PC-9 (cell line): Measurements from ENCODE around the gene LRRC19.

Experiments used
- CTCF ChIP-seq: fragments of 200-600 bp; sonication (generic); conservative IDR thresholded peaks from 2 replicates; pipeline ENCODE4 v1.6.1; 2017; ENCODE audit warnings: mixed run types, antibody characterized with exemption, mild to moderate bottlenecking, moderate library complexity
- EZH2 ChIP-seq: fragments of 200-600 bp; sonication (generic); IDR thresholded peaks from 2 replicates; pipeline ENCODE4 v1.8.0; 2017; ENCODE audit warnings: antibody characterized with exemption, low read depth

- TF ChIP-seq CTCF (no peak), EZH2 (no peak)
Measured at GRCh38 chr9:27043176-27043575, 37.7 kb upstream of the LRRC19 start.
